Raji (cell line): Measurements from ENCODE around the gene LCP1.

Experiments used
- POLR2A ChIP-seq: IDR thresholded peaks from 2 replicates; pipeline ENCODE4 v1.6.1; 2011; ENCODE audit warnings: low read depth, low read length, control low read depth; ENCODE audit not compliant: insufficient read depth

LCP1 gene

DNA sequence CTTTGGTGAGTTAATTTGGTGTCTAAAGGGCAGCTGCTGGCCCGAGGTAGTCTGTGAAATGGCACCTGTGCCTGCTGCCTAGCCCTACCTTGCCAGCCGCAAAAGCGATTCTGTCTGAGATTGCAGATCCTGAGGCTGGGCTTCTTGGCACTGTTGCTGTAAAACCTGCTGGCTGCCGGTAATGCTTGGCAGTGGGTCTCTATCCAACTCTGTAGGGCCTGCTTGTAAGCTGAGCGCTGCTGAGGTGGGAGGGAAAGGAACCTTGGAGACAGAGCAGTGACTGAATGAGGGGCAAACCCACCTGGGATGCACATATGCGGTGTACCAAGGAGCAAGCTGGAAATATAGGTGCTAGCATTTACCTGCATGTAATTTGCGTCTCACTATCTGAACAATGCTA lies 11.7 kb downstream of the LCP1 start:
- no peak for TF ChIP-seq POLR2A

DNA sequence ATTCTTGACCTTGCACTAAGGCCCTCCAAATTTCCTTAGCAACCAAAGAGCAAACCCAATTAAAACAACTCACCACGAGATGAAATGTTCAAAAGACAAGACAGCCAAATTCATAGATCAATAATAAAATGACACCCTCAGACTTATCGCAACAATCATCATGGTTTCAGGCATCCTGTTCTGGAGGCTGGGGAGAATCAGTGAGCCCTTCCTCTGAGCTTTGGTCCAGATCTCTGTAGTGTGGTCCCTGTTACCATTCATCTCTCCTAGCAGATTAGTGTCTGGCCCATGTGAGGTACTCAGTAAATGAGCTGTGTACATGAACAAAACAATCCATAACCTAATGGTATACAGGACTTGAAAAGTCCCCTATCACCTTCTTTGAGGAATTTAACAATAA lies 12.2 kb downstream of the LCP1 start:
- no peak for TF ChIP-seq POLR2A

DNA sequence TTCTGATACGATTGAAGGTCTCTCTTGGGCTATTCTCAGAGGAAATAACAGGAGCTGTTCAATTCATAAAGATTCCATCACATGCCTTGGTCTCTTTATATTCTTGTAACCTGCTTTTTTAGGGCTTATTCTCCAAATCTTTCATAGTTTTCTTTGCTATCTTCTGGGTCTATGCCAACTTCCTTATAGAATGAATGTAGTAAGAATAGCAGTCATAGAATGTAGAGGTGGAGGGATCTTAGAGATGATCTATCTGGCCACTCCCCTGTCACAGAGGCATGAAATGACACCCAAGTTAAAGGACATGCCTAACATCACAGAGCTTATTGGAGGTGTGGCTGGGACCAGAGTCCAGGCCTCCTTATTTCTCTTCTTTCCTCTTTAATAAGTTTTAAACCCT lies 13.2 kb downstream of the LCP1 start:
- TF ChIP-seq POLR2A: no peak

DNA sequence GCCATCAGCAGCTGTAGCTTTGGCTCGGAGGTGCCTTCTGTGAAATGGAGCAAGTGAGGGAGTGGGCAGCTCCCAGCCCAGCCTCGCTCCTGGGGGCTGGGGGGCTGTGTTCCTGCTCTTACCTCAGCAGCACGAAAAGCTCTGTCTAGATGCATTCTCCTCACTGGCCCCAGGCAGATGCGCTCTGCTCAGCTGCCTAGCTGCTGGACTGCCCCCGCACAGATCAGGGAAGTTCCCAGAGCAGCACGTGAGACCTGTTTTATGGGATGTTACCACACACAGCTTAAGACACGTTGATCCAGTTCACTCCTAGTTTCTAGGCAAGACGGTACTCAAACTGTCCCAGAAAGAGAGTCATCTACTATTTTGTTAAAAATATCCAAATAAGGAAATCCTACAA lies 13.6 kb downstream of the LCP1 start:
- TF ChIP-seq POLR2A: no peak

DNA sequence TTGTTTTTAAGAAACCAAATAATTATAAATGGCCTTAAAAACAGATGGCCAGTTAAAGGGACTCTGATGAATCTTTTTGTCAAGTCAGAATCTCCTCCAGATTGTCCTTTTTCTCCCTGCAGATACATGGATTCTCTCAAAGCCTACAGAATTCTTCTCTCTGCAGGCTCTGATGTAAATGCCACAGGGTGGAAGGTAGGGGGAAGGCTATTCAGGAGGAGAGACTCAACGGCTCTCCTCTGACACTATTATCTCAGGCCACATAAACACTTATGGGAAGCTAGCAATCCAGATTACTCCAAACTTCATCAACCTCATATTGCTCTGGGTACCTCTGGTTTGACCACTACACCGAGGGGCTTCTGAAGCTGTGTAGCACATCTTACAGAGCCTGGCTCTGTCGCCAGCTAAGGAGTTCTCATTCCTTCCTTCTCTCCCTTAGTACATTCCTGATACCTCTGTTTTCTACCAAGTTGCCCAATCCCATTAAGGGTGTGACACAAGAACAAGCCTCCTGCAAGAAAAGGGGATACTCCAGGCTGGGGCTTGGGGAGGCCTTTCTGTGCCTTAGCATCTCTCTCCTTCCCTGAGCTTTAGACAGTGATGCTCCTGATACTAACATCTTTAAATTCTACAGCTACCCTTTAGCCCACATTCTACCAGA lies 14.9 kb downstream of the LCP1 start:
- TF ChIP-seq POLR2A: no peak

DNA sequence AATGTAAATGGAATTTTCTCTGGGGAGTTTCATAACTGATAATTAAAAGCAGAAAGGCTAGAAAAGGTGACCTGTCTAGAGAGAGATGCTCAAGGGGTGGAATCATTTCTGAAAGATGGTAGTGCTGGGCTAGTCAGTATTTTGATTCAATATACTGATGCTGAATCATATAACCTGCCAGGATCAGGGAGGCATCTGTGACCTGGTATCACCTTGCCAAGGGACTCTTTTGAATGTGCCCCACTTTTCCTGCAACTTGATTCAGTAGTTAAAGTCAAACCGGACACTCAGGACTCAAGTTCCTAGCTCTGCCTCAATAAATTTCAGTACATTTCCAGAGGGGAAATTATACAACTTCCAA lies 15.8 kb downstream of the LCP1 start:
- no peak for TF ChIP-seq POLR2A

DNA sequence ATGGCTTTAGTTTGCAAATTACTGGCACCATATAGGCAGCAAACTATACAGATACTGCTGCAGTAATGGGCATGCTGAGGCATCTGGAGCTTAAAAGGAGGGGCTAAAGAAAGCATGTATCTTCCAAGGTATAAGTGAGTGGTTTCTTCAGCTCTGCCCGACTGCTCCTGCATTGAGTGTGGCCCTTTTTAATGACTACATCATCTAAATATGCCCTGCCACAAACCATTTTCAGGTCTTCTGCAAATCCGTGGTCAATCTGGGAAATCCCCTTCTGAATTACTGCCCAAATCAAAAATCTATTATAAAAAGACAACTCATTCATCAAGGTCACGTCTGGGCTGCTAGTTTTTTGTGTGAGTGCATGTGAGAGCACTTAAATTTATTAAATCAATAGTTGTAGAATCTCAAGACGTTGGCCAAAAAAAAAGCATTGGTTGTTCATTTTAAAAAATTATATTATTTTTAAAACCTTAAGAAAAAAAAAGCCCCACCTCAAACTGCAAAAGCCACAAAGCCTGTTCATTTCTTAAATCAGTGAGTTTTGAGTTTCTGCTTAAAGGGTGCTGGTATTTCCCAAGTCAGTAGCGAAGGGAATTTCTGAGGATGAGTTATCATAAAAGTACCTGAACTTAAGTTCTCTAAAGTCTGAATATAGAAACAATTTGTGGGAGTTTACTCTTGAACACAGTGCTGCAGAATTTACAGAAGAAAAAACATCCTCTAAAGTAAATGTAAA lies 16.3 kb downstream of the LCP1 start:
- no peak for TF ChIP-seq POLR2A

DNA sequence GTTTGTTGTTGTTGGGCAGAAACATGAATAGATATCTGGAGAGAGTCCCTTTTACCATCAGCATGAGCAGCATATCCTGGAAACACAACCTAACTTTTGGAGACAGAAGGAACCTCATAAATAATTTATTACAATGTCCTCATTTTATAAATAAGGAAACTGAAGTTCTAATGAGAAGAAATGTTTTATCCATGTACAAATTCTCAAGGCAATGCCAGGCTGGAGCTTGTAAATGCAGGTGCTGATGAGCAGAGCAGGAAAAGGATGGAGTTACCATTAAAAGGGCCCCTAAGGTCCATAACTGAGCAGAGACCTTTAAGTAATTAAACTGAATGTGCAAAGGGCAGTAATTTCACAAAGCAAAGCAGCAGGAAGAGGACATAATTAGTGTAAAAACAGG lies 17.3 kb downstream of the LCP1 start:
- TF ChIP-seq POLR2A: no peak

DNA sequence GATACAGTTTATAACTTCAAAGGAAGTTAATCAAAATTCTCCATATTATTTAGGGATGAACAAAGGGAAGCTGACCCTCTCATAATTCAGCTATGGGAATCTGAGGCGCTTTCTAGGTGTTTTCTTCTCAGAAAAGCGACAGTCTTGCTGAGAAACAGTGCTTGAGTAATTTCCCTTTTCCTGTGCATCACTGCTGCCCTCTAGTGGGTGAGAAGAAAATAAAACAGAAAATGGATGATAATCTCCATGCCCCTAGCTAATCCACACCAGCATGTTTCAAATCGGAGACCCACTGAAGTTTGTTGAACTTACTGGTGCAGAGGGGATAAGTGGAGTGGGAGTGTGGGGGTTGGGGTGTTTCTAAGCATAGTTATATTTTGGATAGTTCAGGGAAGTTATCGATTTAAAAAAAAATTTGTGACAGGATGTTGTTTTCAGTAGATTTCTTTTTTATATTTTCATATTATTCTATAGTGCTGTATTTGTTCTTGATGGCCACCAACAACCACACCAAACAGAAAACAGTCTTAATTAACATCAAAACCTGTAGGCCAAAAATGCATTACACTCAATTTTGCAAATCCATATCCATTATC lies 21.4 kb downstream of the LCP1 start:
- TF ChIP-seq POLR2A: no peak

DNA sequence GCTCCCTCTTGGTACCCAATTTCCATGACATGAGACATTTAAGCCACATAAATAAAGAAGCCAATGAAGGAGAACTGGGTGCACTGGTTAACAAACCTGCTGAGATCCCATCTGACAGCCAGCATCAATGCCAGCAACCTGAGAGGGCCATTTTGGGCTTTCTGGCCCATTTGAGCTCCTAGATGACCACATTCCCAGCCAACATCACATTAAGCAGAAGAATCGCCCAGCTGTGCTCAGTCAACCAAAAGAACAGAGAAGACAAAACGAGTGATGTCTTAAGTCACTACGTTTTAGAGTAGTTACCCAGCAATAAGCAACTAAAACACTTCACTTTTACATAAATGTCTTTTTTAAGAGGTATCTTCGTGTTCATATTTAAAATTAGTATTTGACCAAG lies 21.9 kb downstream of the LCP1 start:
- no peak for TF ChIP-seq POLR2A

DNA sequence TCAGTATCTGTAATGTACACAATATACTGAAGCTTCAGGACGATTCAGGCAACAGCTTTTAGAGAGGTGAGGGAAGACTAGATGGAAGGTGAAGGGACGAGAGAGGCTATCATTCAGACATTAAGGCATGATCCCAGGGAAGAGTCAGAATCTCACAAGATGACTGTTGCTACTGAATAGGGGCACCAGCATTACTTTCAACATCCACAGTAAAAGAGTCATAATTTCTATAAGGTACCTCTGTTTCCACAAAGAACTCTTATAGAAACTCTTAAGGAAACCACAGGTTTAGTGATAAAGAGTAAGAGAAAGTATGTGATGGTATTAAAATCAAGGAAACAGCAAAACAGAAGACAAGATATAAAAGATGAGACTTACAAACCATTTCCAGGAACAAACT lies 23.0 kb downstream of the LCP1 start:
- no peak for TF ChIP-seq POLR2A

DNA sequence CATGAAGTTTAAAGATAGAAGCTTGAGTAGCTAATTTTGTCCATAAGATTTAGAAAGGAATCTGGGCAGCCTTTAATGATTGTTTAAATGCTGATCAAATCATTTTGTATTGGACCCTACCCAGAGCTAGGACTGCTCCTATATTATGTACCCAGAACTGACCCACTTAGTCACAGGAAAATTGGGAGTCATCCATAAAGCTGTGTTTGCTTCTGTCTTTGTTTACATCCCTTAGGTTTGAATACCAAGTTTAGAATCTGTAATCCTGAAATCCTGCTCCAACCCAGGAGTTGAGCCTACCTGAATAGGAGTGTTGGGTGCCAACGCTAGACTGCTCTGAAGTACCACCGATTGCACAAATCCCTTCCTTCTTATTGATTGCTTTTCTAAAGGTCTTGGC lies 23.8 kb downstream of the LCP1 start:
- TF ChIP-seq POLR2A: no peak

DNA sequence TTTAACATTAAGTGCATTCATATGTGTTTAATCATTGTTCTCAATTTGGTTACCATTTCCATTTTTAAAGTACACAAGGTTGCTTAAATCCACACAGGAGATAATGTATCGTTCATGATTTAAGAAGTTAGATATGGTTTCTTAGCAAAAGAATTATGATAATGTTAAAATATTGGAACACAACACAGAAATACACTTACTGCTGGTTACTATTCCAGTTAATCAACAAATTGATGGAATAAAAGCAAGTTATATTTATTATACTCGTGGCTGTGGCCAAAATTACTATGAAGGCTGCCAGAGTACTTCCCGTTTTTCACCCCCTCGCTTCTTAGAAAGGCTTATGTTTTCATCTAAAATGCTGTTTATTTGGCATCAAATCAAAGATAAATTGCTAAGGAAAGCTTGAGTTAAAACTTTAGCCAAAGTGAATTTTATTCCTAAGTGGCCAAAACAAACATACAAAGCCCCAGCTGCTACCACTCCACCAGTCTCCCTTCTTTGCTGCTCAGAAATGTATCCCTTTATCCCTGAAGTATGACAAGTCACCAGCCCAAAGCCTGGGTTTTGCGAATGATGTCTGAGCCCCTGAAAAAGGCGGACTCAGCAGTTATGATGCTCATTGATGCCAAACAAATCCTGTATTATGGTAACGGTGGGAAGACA lies 27.7 kb downstream of the LCP1 start:
- TF ChIP-seq POLR2A: no peak

DNA sequence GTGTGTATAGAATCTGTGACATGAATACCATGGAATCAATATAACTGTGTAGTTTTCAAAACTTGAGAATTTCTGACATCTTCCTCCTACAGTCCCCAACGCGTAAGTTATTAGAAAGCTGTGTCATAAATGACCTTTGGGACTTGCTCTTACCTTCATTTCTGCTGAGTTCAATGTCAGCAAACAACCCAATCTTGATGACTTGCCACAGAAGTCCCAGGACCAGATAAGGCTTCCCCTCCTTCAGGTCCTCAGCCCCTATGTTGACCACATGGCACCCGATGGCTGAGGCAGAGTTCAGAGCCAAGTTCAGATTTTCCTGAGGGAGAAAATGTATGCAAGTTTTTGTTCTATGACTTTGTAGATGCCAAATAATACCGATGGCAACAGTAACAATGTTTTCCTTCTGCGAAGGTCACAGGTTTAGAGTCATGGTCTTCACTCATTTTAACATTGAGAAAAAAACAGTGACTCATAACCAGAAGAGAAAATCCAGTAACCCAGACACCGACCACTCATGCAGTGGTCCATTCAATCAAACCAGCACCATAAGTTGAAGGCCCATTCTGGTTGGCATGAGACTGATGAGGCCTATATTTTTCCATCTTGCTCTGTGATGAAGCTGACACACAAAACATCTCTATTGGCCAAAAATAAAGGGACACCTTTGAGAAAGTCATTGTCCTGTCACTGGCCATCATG lies 29.2 kb downstream of the LCP1 start:
- TF ChIP-seq POLR2A: no peak

DNA sequence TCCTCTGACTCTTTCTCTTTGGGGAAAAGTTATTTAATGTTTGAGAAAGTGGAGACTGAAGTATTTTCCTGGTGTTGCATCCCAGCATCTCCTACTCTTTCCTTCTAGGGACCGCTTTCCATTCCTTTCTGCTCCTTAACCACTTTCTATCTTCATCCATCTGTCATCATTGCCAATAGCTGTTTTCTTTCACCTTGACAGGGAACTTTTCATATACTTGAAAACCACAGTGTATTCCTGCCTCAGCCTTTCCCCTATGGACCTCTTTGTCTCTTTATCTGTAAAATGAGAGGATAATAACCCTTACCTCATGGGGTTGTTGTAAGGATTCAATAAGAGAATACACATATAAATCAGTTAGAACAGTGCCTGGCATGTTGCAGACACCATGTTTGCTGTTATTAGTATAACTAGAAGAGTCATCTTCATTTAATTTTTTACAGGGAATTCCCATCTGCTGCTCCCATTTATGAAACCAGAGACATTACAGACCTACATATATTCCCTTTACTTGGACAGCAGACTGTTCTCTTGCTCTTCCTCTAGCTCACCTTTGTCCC lies 31.8 kb downstream of the LCP1 start:
- TF ChIP-seq POLR2A: no peak
